HG03354 (cell line): ENCODE data around the gene HBEGF.
"Not testable (repeated sequence)": the region's sequence is repeated elsewhere in the genome, so short reads cannot be mapped to it uniquely, and the experiment has no call there.

Source experiments
- ATAC-seq: cut with Tn5 transposase; IDR thresholded peaks from one replicate; pipeline ENCODE4 v1.9.1; 2021; ENCODE audit warnings: mild to moderate bottlenecking; ENCODE audit not compliant: unreplicated experiment, poor library complexity, severe bottlenecking

HBEGF gene

GRCh38 chr5:140362311-140362710, 15.9 kb upstream of the HBEGF start:
- ATAC-seq: no peak

- no peak for ATAC-seq
Measured at GRCh38 chr5:140361901-140362300, 15.5 kb upstream of the HBEGF start.

- ATAC-seq: no peak
Measured at GRCh38 chr5:140360681-140361479, 14.5 kb upstream of the HBEGF start.

GRCh38 chr5:140360101-140360500, 13.7 kb upstream of the HBEGF start, which contains the start of gene SLC4A9:
TSS of gene SLC4A9 (plus strand) at chr5:140360194. CDS start at chr5:140360237, 43 bp downstream.
- ATAC-seq: no peak

- no peak for ATAC-seq
Measured at GRCh38 chr5:140358738-140359310, 12.4 kb upstream of the HBEGF start.

GRCh38 chr5:140357726-140358093, 11.3 kb upstream of the HBEGF start:
- ATAC-seq: peak; percentile 96

GRCh38 chr5:140356853-140357725, 10.7 kb upstream of the HBEGF start:
- peak; percentile 22 for ATAC-seq

- ATAC-seq: no peak
Measured at GRCh38 chr5:140355546-140355945, 9.1 kb upstream of the HBEGF start.

GRCh38 chr5:140351609-140352334, 5.4 kb upstream of the HBEGF start:
- peak; percentile 57 for ATAC-seq

- no peak for ATAC-seq
Measured at GRCh38 chr5:140349244-140349643, 2.8 kb upstream of the HBEGF start.

- no peak for ATAC-seq
Measured at GRCh38 chr5:140348104-140348503, 1.7 kb upstream of the HBEGF start.

GRCh38 chr5:140347360-140347759, 957 bp upstream of the HBEGF start:
- ATAC-seq: no peak

GRCh38 chr5:140345919-140346347, 470 bp downstream of the HBEGF start:
- peak; percentile 26 for ATAC-seq

- ATAC-seq: no peak
Measured at GRCh38 chr5:140344683-140345423, 1.6 kb downstream of the HBEGF start.

GRCh38 chr5:140343849-140344248, 2.6 kb downstream of the HBEGF start:
- ATAC-seq: not testable (repeated sequence)

GRCh38 chr5:140342896-140343295, 3.5 kb downstream of the HBEGF start:
- ATAC-seq: no peak

GRCh38 chr5:140342287-140342686, 4.1 kb downstream of the HBEGF start:
- ATAC-seq: no peak

- no peak for ATAC-seq
Measured at GRCh38 chr5:140341591-140341990, 4.8 kb downstream of the HBEGF start.

GRCh38 chr5:140340605-140341121, 5.7 kb downstream of the HBEGF start:
- ATAC-seq: no peak
